H9 (cell line): ENCODE results near the gene EFNB1. TPM values are rescaled to one million over a fixed set of nuclear protein-coding genes. Genes with fewer than 3 reads are reported as not detected.
A peak's percentile ranks its signal among the peaks of the same experiment; 100 is the strongest.

Source experiments
- DNase-seq: peaks from one replicate; pipeline ENCODE4 v3.0.0-alpha.2; 2017
- H2AFZ ChIP-seq: one replicate; pipeline ENCODE4 v1.6.1; 2013; ENCODE audit warnings: mild to moderate bottlenecking, low read length, control low read depth, moderate library complexity
- H2AK5ac ChIP-seq: 2 replicates; pipeline ENCODE4 v1.6.1; 2013; ENCODE audit warnings: low read length, control low read depth, mixed read lengths; ENCODE audit not compliant: insufficient read length
- H2BK120ac ChIP-seq: one replicate; pipeline ENCODE4 v1.6.1; 2013; ENCODE audit warnings: low read depth, mild to moderate bottlenecking, low read length, control low read depth, inconsistent platforms; ENCODE audit not compliant: poor library complexity, severe bottlenecking
- H2BK12ac ChIP-seq: 2 replicates; pipeline ENCODE4 v1.6.1; 2013; ENCODE audit warnings: low read length, control low read depth, mixed read lengths, low read depth; ENCODE audit not compliant: insufficient read length
- H2BK15ac ChIP-seq: 2 replicates; pipeline ENCODE4 v1.6.1; 2013; ENCODE audit warnings: low read depth, low read length, control low read depth
- H2BK20ac ChIP-seq: one replicate; pipeline ENCODE4 v1.6.1; 2013; ENCODE audit warnings: low read depth, mild to moderate bottlenecking, low read length, control low read depth, inconsistent platforms; ENCODE audit not compliant: poor library complexity, severe bottlenecking
- H2BK5ac ChIP-seq: 2 replicates; pipeline ENCODE4 v1.6.1; 2013; ENCODE audit warnings: low read length, control low read depth, mixed read lengths; ENCODE audit not compliant: insufficient read length
- H3K14ac ChIP-seq: 2 replicates; pipeline ENCODE4 v1.6.1; 2013; ENCODE audit warnings: low read length, control low read depth; ENCODE audit not compliant: insufficient read depth
- H3K18ac ChIP-seq: 2 replicates; pipeline ENCODE4 v1.6.1; 2013; ENCODE audit warnings: low read depth, mild to moderate bottlenecking, mixed read lengths, low read length, control low read depth; ENCODE audit not compliant: insufficient read length
- H3K23ac ChIP-seq: 2 replicates; pipeline ENCODE4 v1.6.1; 2013; ENCODE audit warnings: low read length, control low read depth, mixed read lengths, low read depth; ENCODE audit not compliant: insufficient read length
- H3K23me2 ChIP-seq: 2 replicates; pipeline ENCODE4 v1.6.1; 2013; ENCODE audit warnings: low read depth, mild to moderate bottlenecking, mixed read lengths, low read length, control low read depth; ENCODE audit not compliant: insufficient read length, poor library complexity, severe bottlenecking
- H3K27ac ChIP-seq: 2 replicates; pipeline ENCODE4 v1.5.1; 2013; ENCODE audit warnings: low read length, control low read depth, mixed read lengths, low read depth; ENCODE audit not compliant: insufficient read length
- H3K27me3 ChIP-seq: 2 replicates; pipeline ENCODE4 v1.6.1; 2013; ENCODE audit warnings: low read length, control low read depth, inconsistent platforms; ENCODE audit not compliant: insufficient read depth
- H3K4ac ChIP-seq: 2 replicates; pipeline ENCODE4 v1.6.1; 2013; ENCODE audit warnings: low read depth, mild to moderate bottlenecking, control low read depth, inconsistent platforms, low read length, moderate library complexity
- H3K4me1 ChIP-seq: 2 replicates; pipeline ENCODE4 v1.6.1; 2013; ENCODE audit warnings: low read length, control low read depth, inconsistent platforms; ENCODE audit not compliant: insufficient read depth
- H3K4me2 ChIP-seq: 2 replicates; pipeline ENCODE4 v1.6.1; 2013; ENCODE audit warnings: low read length, control low read depth, mixed read lengths; ENCODE audit not compliant: insufficient read length, insufficient read depth
- H3K56ac ChIP-seq: 2 replicates; pipeline ENCODE4 v1.6.1; 2013; ENCODE audit warnings: low read depth, mild to moderate bottlenecking, mixed read lengths, low read length, control low read depth; ENCODE audit not compliant: insufficient read length
- H3K79me1 ChIP-seq: 2 replicates; pipeline ENCODE4 v1.6.1; 2013; ENCODE audit warnings: low read depth, mild to moderate bottlenecking, moderate library complexity, low read length, control low read depth, inconsistent platforms; ENCODE audit not compliant: insufficient read depth, poor library complexity, severe bottlenecking
- H3K79me2 ChIP-seq: 2 replicates; pipeline ENCODE4 v1.6.1; 2013; ENCODE audit warnings: low read length, control low read depth, inconsistent platforms; ENCODE audit not compliant: insufficient read depth
- H3K9ac ChIP-seq: 2 replicates; pipeline ENCODE4 v1.6.1; 2013; ENCODE audit warnings: low read length, control low read depth, mixed read lengths; ENCODE audit not compliant: insufficient read length; ENCODE audit errors: extremely low read depth
- H3K9me3 ChIP-seq: one replicate; pipeline ENCODE4 v1.6.1; 2013; ENCODE audit warnings: low read depth, low read length, inconsistent platforms; ENCODE audit not compliant: control insufficient read depth
- H3T11ph ChIP-seq: one replicate; pipeline ENCODE4 v1.6.1; 2013; ENCODE audit warnings: mild to moderate bottlenecking, low read length, control low read depth, inconsistent platforms
- H4K20me1 ChIP-seq: one replicate; pipeline ENCODE4 v1.6.1; 2013; ENCODE audit not compliant: control insufficient read depth, insufficient read length, insufficient read depth
- H4K5ac ChIP-seq: 2 replicates; pipeline ENCODE4 v1.6.1; 2013; ENCODE audit warnings: low read depth, mild to moderate bottlenecking, mixed read lengths, low read length, control low read depth; ENCODE audit not compliant: insufficient read length
- H4K8ac ChIP-seq: replicated peaks from 2 replicates; pipeline ENCODE4 v1.6.1; 2013; ENCODE audit warnings: low read length, control low read depth, mixed read lengths, low read depth; ENCODE audit not compliant: insufficient read length
- H4K91ac ChIP-seq: 2 replicates; pipeline ENCODE4 v1.6.1; 2013; ENCODE audit warnings: low read depth, mild to moderate bottlenecking, moderate library complexity, mixed read lengths, low read length, control low read depth; ENCODE audit not compliant: insufficient read length
- H3K27ac Mint-ChIP-seq, 3 experiments: 2 replicates in 2 of 3; 3 replicates in 1 of 3; pipeline ENCODE4 v1.8.0; 2020 to 2021; ENCODE audit warnings: mixed read lengths in 3 of 3, mild to moderate bottlenecking in 1 of 3, moderate library complexity in 1 of 3
- H3K27me3 Mint-ChIP-seq: 2 replicates; pipeline ENCODE4 v1.8.0; 2021; ENCODE audit warnings: low read depth, mild to moderate bottlenecking, moderate library complexity, mixed read lengths
- H3K36me3 Mint-ChIP-seq, 3 experiments: 2 replicates in 2 of 3; 3 replicates in 1 of 3; pipeline ENCODE4 v1.8.0; 2020 to 2021; ENCODE audit warnings: low read depth in 3 of 3, mixed read lengths in 3 of 3; ENCODE audit not compliant: insufficient read depth in 1 of 3
- H3K4me1 Mint-ChIP-seq, 2 experiments: 2 replicates each; pipeline ENCODE4 v1.8.0; 2020; ENCODE audit warnings: mixed read lengths in 2 of 2
- H3K4me3 Mint-ChIP-seq, 2 experiments: 2 replicates in 1 of 2; 3 replicates in 1 of 2; pipeline ENCODE4 v1.8.0; 2020 to 2021; ENCODE audit warnings: mild to moderate bottlenecking in 2 of 2, mixed read lengths in 2 of 2, moderate library complexity in 1 of 2
- H3K9me3 Mint-ChIP-seq, 2 experiments: 2 replicates in 1 of 2; 3 replicates in 1 of 2; pipeline ENCODE4 v1.8.0; 2020; ENCODE audit warnings: mild to moderate bottlenecking in 2 of 2, mixed read lengths in 2 of 2, moderate library complexity in 1 of 2
- total RNA-seq: library from RNA; stranded (reverse); gene quantifications from 2 replicates; pipeline ENCODE4 v1.2.1, GENCODE V29; 2021
- TF ChIP-seq, protein P1 (sequence below): fragments of 200-600 bp; sonication (generic); conservative IDR thresholded peaks from 3 replicates; pipeline ENCODE4 v1.8.0; 2021; ENCODE audit warnings: antibody characterized with exemption, mild to moderate bottlenecking

EFNB1 gene
- total RNA-seq, 1 experiment from 2014 or later = 3.1 TPM

DNA sequence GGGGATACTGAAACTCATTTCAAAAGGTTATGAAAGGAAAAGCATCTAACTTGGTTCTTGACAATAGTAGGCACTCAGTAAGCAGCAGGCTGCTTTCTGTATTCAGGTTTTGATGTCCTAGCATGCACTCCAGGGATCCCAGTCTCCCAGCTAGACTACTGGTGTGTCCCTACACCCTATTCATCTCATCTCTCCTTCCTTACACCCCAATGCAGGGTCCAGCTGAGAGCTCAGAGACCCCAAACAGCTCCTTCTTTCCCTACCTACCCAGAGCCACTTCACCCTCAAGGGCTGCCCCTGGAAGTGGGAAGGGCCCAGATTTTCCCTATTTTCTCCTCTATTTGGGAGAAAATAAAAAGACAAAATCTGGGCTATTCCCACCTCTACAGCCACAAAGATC, 1.6 kb upstream of the EFNB1 start:
- H3K27me3 ChIP-seq = peaks cover 56% of the 10 kb centered on the region
- Mint-ChIP-seq H3K4me1 (peaks cover 13 to 26% of the 10 kb centered on the region in 2 experiments), H3K27me3 (peaks cover 91% of the 10 kb centered on the region), H3K36me3 (peaks cover 0 to 5% (median 2%) of the 10 kb centered on the region in 3 experiments; a peak in 3 of 7 replicates), H3K9me3 (peaks cover 60 to 83% of the 10 kb centered on the region in 2 experiments), H3K4me3 (peak overlapping the region in 1 of 2 experiments; percentile 86; a peak in 1 of 5 replicates), H3K27ac (no peak overlapping the region)
- H2BK12ac ChIP-seq = no peak overlapping the region
- TF ChIP-seq, protein P1, sequence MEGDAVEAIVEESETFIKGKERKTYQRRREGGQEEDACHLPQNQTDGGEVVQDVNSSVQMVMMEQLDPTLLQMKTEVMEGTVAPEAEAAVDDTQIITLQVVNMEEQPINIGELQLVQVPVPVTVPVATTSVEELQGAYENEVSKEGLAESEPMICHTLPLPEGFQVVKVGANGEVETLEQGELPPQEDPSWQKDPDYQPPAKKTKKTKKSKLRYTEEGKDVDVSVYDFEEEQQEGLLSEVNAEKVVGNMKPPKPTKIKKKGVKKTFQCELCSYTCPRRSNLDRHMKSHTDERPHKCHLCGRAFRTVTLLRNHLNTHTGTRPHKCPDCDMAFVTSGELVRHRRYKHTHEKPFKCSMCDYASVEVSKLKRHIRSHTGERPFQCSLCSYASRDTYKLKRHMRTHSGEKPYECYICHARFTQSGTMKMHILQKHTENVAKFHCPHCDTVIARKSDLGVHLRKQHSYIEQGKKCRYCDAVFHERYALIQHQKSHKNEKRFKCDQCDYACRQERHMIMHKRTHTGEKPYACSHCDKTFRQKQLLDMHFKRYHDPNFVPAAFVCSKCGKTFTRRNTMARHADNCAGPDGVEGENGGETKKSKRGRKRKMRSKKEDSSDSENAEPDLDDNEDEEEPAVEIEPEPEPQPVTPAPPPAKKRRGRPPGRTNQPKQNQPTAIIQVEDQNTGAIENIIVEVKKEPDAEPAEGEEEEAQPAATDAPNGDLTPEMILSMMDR = no peak
- H3K56ac ChIP-seq = no peak overlapping the region
- H3K79me1 ChIP-seq = no peaks in the 10 kb centered on the region
- no peaks in the 10 kb centered on the region for H4K20me1 ChIP-seq
- H3K23ac ChIP-seq = no peak overlapping the region
- H3T11ph ChIP-seq = no peak overlapping the region
- no peak overlapping the region for H2BK15ac ChIP-seq
- H2AFZ ChIP-seq = no peak overlapping the region
- H3K14ac ChIP-seq = no peak overlapping the region
- H4K91ac ChIP-seq = no peak overlapping the region
- H3K9me3 ChIP-seq = no peaks in the 10 kb centered on the region
- no peak overlapping the region for H2BK120ac ChIP-seq
- H3K4ac ChIP-seq = no peak overlapping the region
- H3K79me2 ChIP-seq = no peaks in the 10 kb centered on the region
- H3K23me2 ChIP-seq = peaks cover 7% of the 10 kb centered on the region
- H2BK5ac ChIP-seq = no peak overlapping the region
- no peak overlapping the region for H3K27ac ChIP-seq
- DNase-seq = peak; percentile 1
- H3K4me2 ChIP-seq = no peak overlapping the region
- no peak overlapping the region for H4K8ac ChIP-seq
- H3K18ac ChIP-seq = no peak overlapping the region
- H2AK5ac ChIP-seq = no peak overlapping the region
- H3K4me1 ChIP-seq = 0 out of 2 replicates have a peak, but pooled peaks cover 2% of the 10 kb centered on the region
- no peak overlapping the region for H3K9ac ChIP-seq
- no peak overlapping the region for H2BK20ac ChIP-seq
- H4K5ac ChIP-seq = no peak overlapping the region
